Neural progenitor cell (in vitro differentiated cells): ENCODE results near the gene LAG3. TPM values are rescaled to one million over a fixed set of nuclear protein-coding genes. Genes with fewer than 3 reads are reported as not detected.
A peak's percentile ranks its signal among the peaks of the same experiment; 100 is the strongest.
"Not testable (repeated sequence)": the region's sequence is repeated elsewhere in the genome, so short reads cannot be mapped to it uniquely, and the experiment has no call there.

Experiments used
- DNase-seq: peaks from one replicate; pipeline ENCODE4 v3.0.0-alpha.2; 2016; ENCODE audit warnings: low spot score
- H2AFZ ChIP-seq: fragments of 200-600 bp; sonication (generic); replicated peaks from 2 replicates; pipeline ENCODE4 v1.6.1; 2016; ENCODE audit warnings: antibody characterized with exemption
- H3F3A ChIP-seq: fragments of 200-600 bp; sonication (generic); 2 replicates; pipeline ENCODE4 v1.6.1; 2016; ENCODE audit warnings: antibody characterized with exemption, low read depth
- H3K27ac ChIP-seq: fragments of 200-600 bp; sonication (generic); 2 replicates; pipeline ENCODE4 v1.5.1; 2016; ENCODE audit warnings: mild to moderate bottlenecking
- H3K27me3 ChIP-seq: fragments of 200-600 bp; sonication (generic); 2 replicates; pipeline ENCODE4 v1.6.1; 2016; ENCODE audit warnings: mild to moderate bottlenecking, moderate library complexity
- H3K36me3 ChIP-seq: fragments of 200-600 bp; sonication (generic); 2 replicates; pipeline ENCODE4 v1.5.1; 2016
- H3K4me1 ChIP-seq: fragments of 200-600 bp; sonication (generic); 2 replicates; pipeline ENCODE4 v1.6.1; 2016; ENCODE audit warnings: mixed run types
- H3K4me2 ChIP-seq: fragments of 200-600 bp; sonication (generic); 2 replicates; pipeline ENCODE4 v1.6.1; 2016
- H3K4me3 ChIP-seq: fragments of 200-600 bp; sonication (generic); 2 replicates; pipeline ENCODE4 v1.5.1; 2016
- H3K79me2 ChIP-seq: fragments of 200-600 bp; sonication (generic); 2 replicates; pipeline ENCODE4 v1.6.1; 2016; ENCODE audit warnings: low read depth
- H3K9ac ChIP-seq: fragments of 200-600 bp; sonication (generic); 2 replicates; pipeline ENCODE4 v1.6.1; 2016
- H3K9me3 ChIP-seq: fragments of 200-600 bp; sonication (generic); 2 replicates; pipeline ENCODE4 v1.5.1; 2016; ENCODE audit warnings: low read depth
- H4K20me1 ChIP-seq: fragments of 200-600 bp; sonication (generic); 2 replicates; pipeline ENCODE4 v1.6.1; 2016; ENCODE audit warnings: low read depth
- H3K27ac Mint-ChIP-seq: 3 replicates; pipeline ENCODE4 v1.8.0; 2021; ENCODE audit warnings: mixed read lengths
- H3K27me3 Mint-ChIP-seq: 2 replicates; pipeline ENCODE4 v1.8.0; 2022; ENCODE audit warnings: low read depth, mild to moderate bottlenecking, inconsistent platforms, moderate library complexity, mixed read lengths; ENCODE audit not compliant: insufficient read depth
- H3K36me3 Mint-ChIP-seq: 3 replicates; pipeline ENCODE4 v1.8.0; 2021; ENCODE audit warnings: mixed read lengths
- H3K4me1 Mint-ChIP-seq: 3 replicates; pipeline ENCODE4 v1.8.0; 2021; ENCODE audit warnings: mixed read lengths
- H3K4me3 Mint-ChIP-seq: 3 replicates; pipeline ENCODE4 v1.8.0; 2021; ENCODE audit warnings: mild to moderate bottlenecking, moderate library complexity, mixed read lengths
- H3K9me3 Mint-ChIP-seq: 3 replicates; pipeline ENCODE4 v1.8.0; 2020; ENCODE audit warnings: mixed read lengths
- EZH2 ChIP-seq: fragments of 200-600 bp; sonication (generic); IDR thresholded peaks from 2 replicates; pipeline ENCODE4 v1.6.1; 2017; ENCODE audit warnings: antibody characterized with exemption, mild to moderate bottlenecking, moderate library complexity
- EZH2phosphoT487 ChIP-seq: fragments of 200-600 bp; sonication (generic); IDR thresholded peaks from 2 replicates; pipeline ENCODE4 v1.6.1; 2017; ENCODE audit warnings: antibody characterized with exemption
- total RNA-seq: library from RNA; depleted of rRNA; stranded (reverse); fragments of >200 nt; gene quantifications from 2 replicates; pipeline ENCODE4 v1.2.3, GENCODE V29; 2015; ENCODE audit warnings: low replicate concordance
- TF ChIP-seq, protein P1 (sequence below): fragments of 200-600 bp; sonication (generic); IDR thresholded peaks from 2 replicates; pipeline ENCODE4 v1.5.1; 2017; ENCODE audit warnings: antibody characterized with exemption, mild to moderate bottlenecking

LAG3 gene
- total RNA-seq, 1 donor from 2014 or later, result 0.45 TPM

DNA sequence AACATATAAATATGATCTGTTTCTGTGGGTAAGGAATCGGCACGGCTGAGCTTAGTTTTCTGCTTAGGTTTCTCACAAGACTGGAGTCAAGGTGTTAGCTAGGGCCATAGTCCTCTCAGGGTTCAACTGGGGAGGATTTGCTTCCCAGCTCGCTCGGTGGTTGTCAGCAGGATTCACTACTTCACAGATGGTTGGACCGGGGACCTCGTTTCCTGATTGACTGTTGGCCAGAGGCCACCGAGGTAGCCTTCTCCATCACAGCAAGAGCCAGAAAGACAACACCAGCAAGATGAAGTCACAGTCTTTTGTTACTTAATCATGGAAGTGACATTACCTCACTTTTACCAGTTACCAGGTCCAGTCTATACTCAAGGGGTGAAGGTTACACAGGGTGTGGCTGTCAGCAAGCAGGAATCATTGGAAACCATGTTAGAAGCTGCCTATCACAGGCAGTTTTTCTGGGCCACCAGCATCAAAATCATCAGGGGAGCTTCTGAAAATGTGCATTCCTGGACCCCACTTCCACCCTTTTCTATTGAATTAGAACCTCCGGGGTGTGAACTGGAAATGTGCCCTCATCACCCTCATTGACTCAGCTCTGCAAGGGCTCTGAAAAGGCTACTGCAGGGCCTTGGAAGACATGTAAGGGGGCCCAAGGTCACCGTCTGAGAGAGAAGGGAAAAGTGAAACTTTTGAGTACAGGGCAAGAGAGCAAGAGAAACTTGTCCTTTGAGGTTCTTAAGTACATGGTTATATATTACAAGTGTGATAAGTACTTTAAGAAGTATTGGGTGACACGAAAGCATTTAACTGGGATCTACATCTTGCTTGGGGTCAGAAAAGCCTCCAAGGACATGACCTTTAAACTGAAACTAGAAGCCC, 37.6 kb upstream of the LAG3 start:
- H3K27me3 Mint-ChIP-seq, result peaks cover 5% of the 10 kb centered on the region
- no peaks in the 10 kb centered on the region for H4K20me1 ChIP-seq
- H3K4me1 ChIP-seq, result no peaks in the 10 kb centered on the region
- H3K9me3 ChIP-seq, result no peaks in the 10 kb centered on the region
- H3K27ac Mint-ChIP-seq, result no peak overlapping the region
- H3K36me3 Mint-ChIP-seq, result peaks cover 11% of the 10 kb centered on the region
- H2AFZ ChIP-seq, result no peak overlapping the region
- no peak overlapping the region for H3K9ac ChIP-seq
- peaks cover 5% of the 10 kb centered on the region for H3K4me1 Mint-ChIP-seq
- no peak overlapping the region for H3K27ac ChIP-seq
- no peak overlapping the region for H3K4me3 Mint-ChIP-seq
- H3K4me3 ChIP-seq, result no peak overlapping the region
- H3K27me3 ChIP-seq, result no peaks in the 10 kb centered on the region
- DNase-seq, result no peak
- no peaks in the 10 kb centered on the region for H3K36me3 ChIP-seq
- peaks cover 9% of the 10 kb centered on the region for H3F3A ChIP-seq
- no peaks in the 10 kb centered on the region for H3K79me2 ChIP-seq
- TF ChIP-seq EZH2phosphoT487, result no peak
- TF ChIP-seq, protein P1, sequence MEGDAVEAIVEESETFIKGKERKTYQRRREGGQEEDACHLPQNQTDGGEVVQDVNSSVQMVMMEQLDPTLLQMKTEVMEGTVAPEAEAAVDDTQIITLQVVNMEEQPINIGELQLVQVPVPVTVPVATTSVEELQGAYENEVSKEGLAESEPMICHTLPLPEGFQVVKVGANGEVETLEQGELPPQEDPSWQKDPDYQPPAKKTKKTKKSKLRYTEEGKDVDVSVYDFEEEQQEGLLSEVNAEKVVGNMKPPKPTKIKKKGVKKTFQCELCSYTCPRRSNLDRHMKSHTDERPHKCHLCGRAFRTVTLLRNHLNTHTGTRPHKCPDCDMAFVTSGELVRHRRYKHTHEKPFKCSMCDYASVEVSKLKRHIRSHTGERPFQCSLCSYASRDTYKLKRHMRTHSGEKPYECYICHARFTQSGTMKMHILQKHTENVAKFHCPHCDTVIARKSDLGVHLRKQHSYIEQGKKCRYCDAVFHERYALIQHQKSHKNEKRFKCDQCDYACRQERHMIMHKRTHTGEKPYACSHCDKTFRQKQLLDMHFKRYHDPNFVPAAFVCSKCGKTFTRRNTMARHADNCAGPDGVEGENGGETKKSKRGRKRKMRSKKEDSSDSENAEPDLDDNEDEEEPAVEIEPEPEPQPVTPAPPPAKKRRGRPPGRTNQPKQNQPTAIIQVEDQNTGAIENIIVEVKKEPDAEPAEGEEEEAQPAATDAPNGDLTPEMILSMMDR, result no peak
- no peak for TF ChIP-seq EZH2
- no peaks in the 10 kb centered on the region for H3K9me3 Mint-ChIP-seq
- no peak overlapping the region for H3K4me2 ChIP-seq

DNA sequence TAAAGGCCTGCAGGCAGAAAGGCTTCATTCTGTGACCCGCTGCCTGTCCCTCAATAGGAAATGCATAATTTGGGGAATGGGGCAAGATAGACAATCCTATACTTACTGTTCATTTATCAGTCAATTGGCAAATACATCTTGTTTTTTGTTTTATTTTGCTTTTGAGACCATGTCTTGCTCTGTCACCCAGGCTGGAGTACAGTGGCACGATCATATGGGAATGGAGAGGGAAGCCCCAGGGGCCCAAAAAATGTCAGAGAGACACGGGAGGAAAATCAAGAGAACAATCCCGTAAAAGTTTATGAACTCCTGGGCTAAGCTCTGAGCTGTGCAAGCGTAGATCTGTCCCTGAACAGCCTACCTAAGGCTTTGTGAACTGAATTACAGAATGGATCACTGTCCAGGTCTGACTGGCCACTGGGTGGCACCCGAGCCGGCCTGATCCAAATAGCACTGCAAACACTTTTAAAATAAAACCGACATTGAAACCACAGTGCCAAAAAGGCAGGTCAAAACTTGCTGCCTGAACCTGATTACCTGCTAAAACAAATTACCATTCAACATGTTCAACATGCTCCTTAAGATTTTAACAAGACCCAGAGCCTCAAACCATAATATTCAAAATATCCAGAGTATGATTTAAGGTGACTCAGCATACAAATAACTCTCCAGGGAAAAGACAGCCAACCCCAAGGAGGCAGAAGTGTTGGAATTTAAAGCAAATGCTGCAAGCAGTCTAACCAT, 36.7 kb upstream of the LAG3 start:
- H3K36me3 Mint-ChIP-seq, result peaks cover 5% of the 10 kb centered on the region
- H3K27me3 ChIP-seq, result no peaks in the 10 kb centered on the region
- H3K4me3 Mint-ChIP-seq, result no peak overlapping the region
- H3K4me3 ChIP-seq, result no peak overlapping the region
- peak overlapping the region; percentile 42 for H3K27ac Mint-ChIP-seq
- H3K27ac ChIP-seq, result no peak overlapping the region
- H3K4me1 Mint-ChIP-seq, result peaks cover 5% of the 10 kb centered on the region
- H3K9me3 Mint-ChIP-seq, result no peaks in the 10 kb centered on the region
- H3K36me3 ChIP-seq, result no peaks in the 10 kb centered on the region
- DNase-seq, result peak; percentile 74
- H3K79me2 ChIP-seq, result no peaks in the 10 kb centered on the region
- H2AFZ ChIP-seq, result no peak overlapping the region
- H3K4me2 ChIP-seq, result no peak overlapping the region
- H4K20me1 ChIP-seq, result no peaks in the 10 kb centered on the region
- H3K9me3 ChIP-seq, result no peaks in the 10 kb centered on the region
- TF ChIP-seq, protein P1, result peak; percentile 75
- no peak for TF ChIP-seq EZH2
- peaks cover 9% of the 10 kb centered on the region for H3F3A ChIP-seq
- H3K27me3 Mint-ChIP-seq, result peaks cover 5% of the 10 kb centered on the region
- no peak overlapping the region for H3K9ac ChIP-seq
- H3K4me1 ChIP-seq, result no peaks in the 10 kb centered on the region

DNA sequence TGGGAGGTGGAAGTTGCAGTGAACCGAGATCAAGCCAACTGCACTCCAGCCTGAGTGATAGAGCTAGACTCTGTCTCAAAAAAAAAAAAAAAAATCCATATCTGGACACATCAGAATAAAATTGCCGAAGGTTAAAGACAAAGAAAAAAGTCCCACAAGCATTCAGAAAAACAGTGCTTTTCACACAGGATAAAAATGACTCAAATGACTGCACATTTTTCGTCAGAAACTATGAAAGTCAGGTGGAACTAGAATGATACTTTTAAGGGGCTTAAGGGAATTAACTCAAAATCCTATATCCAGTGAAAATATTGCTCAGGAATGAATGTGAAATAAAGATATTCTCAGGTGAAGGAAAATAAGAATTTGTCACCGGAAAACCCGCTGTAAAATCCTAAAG, 35.6 kb upstream of the LAG3 start:
- peaks cover 9% of the 10 kb centered on the region for H3F3A ChIP-seq
- H3K9me3 Mint-ChIP-seq, result no peaks in the 10 kb centered on the region
- H3K27me3 ChIP-seq, result no peaks in the 10 kb centered on the region
- no peak overlapping the region for H3K4me2 ChIP-seq
- H3K4me1 ChIP-seq, result no peaks in the 10 kb centered on the region
- H3K36me3 ChIP-seq, result no peaks in the 10 kb centered on the region
- no peak for DNase-seq
- H3K4me1 Mint-ChIP-seq, result peaks cover 8% of the 10 kb centered on the region
- no peak overlapping the region for H3K27ac Mint-ChIP-seq
- H4K20me1 ChIP-seq, result no peaks in the 10 kb centered on the region
- no peak overlapping the region for H3K4me3 ChIP-seq
- H3K79me2 ChIP-seq, result no peaks in the 10 kb centered on the region
- H3K9me3 ChIP-seq, result no peaks in the 10 kb centered on the region
- H2AFZ ChIP-seq, result no peak overlapping the region
- no peak overlapping the region for H3K4me3 Mint-ChIP-seq
- H3K36me3 Mint-ChIP-seq, result no peaks in the 10 kb centered on the region
- no peak overlapping the region for H3K9ac ChIP-seq
- H3K27ac ChIP-seq, result no peak overlapping the region
- peaks cover 5% of the 10 kb centered on the region for H3K27me3 Mint-ChIP-seq
- TF ChIP-seq EZH2phosphoT487 (no peak), EZH2 (no peak)
- TF ChIP-seq, protein P1, result no peak

GRCh38 chr12:6742080-6742479, 30.2 kb upstream of the LAG3 start:
- H3K9me3 Mint-ChIP-seq, H3K9ac ChIP-seq, H2AFZ ChIP-seq, H3K27me3 ChIP-seq, H3K4me1 ChIP-seq, H3K9me3 ChIP-seq, H3K27me3 Mint-ChIP-seq, H3F3A ChIP-seq, H3K4me3 ChIP-seq, H4K20me1 ChIP-seq, H3K36me3 ChIP-seq, H3K79me2 ChIP-seq, H3K27ac ChIP-seq, DNase-seq, H3K4me2 ChIP-seq: not testable (repeated sequence)
- Mint-ChIP-seq H3K4me1 (peaks cover 18% of the 10 kb centered on the region), H3K4me3 (peak overlapping the region; percentile 41), H3K27ac (peak overlapping the region; percentile 70), H3K36me3 (peaks cover 11% of the 10 kb centered on the region)
